ENCODE results near the gene TMEM244. TPM values are rescaled to one million over a fixed set of nuclear protein-coding genes. Genes with fewer than 3 reads are reported as not detected.
"Not testable (repeated sequence)": the region's sequence is repeated elsewhere in the genome, so short reads cannot be mapped to it uniquely, and the experiment has no call there.

Gene TMEM244
- polyA plus RNA-seq, 3 donors, result not detected

GRCh38 chr6:129872586-129872985 is 11.5 kb upstream of the TMEM244 start:
- H3K27ac ChIP-seq (ENCODE audit: low read depth, low read length), result no peak overlapping the region
- WGBS, 3 donors, result 45 to 79% (median 47%) methylated on average over 2 of the region's 2 CpGs

GRCh38 chr6:129871221-129871620 is 10.1 kb upstream of the TMEM244 start:
- WGBS, 3 donors, result 47 to 56% (median 51%) methylated on average over 3 of the region's 3 CpGs

GRCh38 chr6:129867403-129867802 is 6.3 kb upstream of the TMEM244 start:
- no peak overlapping the region for H3K27ac ChIP-seq (ENCODE audit: low read depth, low read length)

More at GRCh38 chr6:129871221-129871620, 10.1 kb upstream of the TMEM244 start:
- no peak overlapping the region for H3K27ac ChIP-seq (ENCODE audit: low read depth, low read length)

GRCh38 chr6:129866688-129867087 is 5.6 kb upstream of the TMEM244 start:
- H3K27ac ChIP-seq (ENCODE audit: low read depth, low read length), result no peak overlapping the region
- 85 to 88% (median 86%) methylated on average over 2 of the region's 2 CpGs for WGBS, 3 donors

GRCh38 chr6:129866256-129866655 is 5.1 kb upstream of the TMEM244 start:
- 53 to 82% (median 66%) methylated on average over 1 of the region's 1 CpG for WGBS, 3 donors
- H3K27ac ChIP-seq (ENCODE audit: low read depth, low read length), result no peak overlapping the region

- WGBS, 3 donors, result 86 to 91% (median 87%) methylated on average over 4 of the region's 4 CpGs
- H3K27ac ChIP-seq (ENCODE audit: low read depth, low read length), result no peak overlapping the region
Observed at GRCh38 chr6:129865013-129865412, 3.9 kb upstream of the TMEM244 start.

- WGBS, 3 donors, result 93 to 96% (median 94%) methylated on average over 6 of the region's 6 CpGs
- no peak overlapping the region for H3K27ac ChIP-seq (ENCODE audit: low read depth, low read length)
Observed at GRCh38 chr6:129863664-129864063, 2.5 kb upstream of the TMEM244 start.

GRCh38 chr6:129859524-129859923 is 1.6 kb downstream of the TMEM244 start:
- 19 to 46% (median 39%) methylated on average over 2 of the region's 2 CpGs for WGBS, 3 donors
- H3K27ac ChIP-seq (ENCODE audit: low read depth, low read length), result no peak overlapping the region

- 64 to 81% (median 69%) methylated on average over 4 of the region's 4 CpGs for WGBS, 3 donors
- H3K27ac ChIP-seq (ENCODE audit: low read depth, low read length), result no peak overlapping the region
Observed at GRCh38 chr6:129857838-129858237, 3.3 kb downstream of the TMEM244 start.

- H3K27ac ChIP-seq (ENCODE audit: low read depth, low read length), result no peak overlapping the region
- WGBS, 3 donors, result 70 to 89% (median 88%) methylated on average over 3 of the region's 3 CpGs
Observed at GRCh38 chr6:129853996-129854711, 7.0 kb downstream of the TMEM244 start.

GRCh38 chr6:129852257-129852858 is 8.8 kb downstream of the TMEM244 start:
- WGBS, 3 donors, result 56 to 66% (median 56%) methylated on average over 5 of the region's 5 CpGs
- no peak overlapping the region for H3K27ac ChIP-seq (ENCODE audit: low read depth, low read length)

GRCh38 chr6:129849456-129849855 is 11.7 kb downstream of the TMEM244 start:
- no peak overlapping the region for H3K27ac ChIP-seq (ENCODE audit: low read depth, low read length)
- WGBS, 3 donors, result 79 to 95% (median 93%) methylated on average over 3 of the region's 3 CpGs

GRCh38 chr6:129846761-129847160 is 14.4 kb downstream of the TMEM244 start:
- no peak overlapping the region for H3K27ac ChIP-seq (ENCODE audit: low read depth, low read length)

- 77 to 94% (median 93%) methylated on average over 2 of the region's 2 CpGs for WGBS, 3 donors
- H3K27ac ChIP-seq (ENCODE audit: low read depth, low read length), result no peak overlapping the region
Observed at GRCh38 chr6:129845696-129846095, 15.4 kb downstream of the TMEM244 start.

- H3K27ac ChIP-seq (ENCODE audit: low read depth, low read length), result no peak overlapping the region
- 63 to 77% (median 77%) methylated on average over 10 of the region's 10 CpGs for WGBS, 3 donors
Observed at GRCh38 chr6:129844118-129844891, 16.8 kb downstream of the TMEM244 start.

- WGBS, 3 donors, result 70 to 74% (median 73%) methylated on average over 5 of the region's 5 CpGs
- no peak overlapping the region for H3K27ac ChIP-seq (ENCODE audit: low read depth, low read length)
Observed at GRCh38 chr6:129843573-129843972, 17.5 kb downstream of the TMEM244 start.

GRCh38 chr6:129842881-129843409 is 18.2 kb downstream of the TMEM244 start:
- no peak overlapping the region for H3K27ac ChIP-seq (ENCODE audit: low read depth, low read length)

GRCh38 chr6:129842137-129842536 is 19.0 kb downstream of the TMEM244 start:
- 72 to 81% (median 73%) methylated on average over 1 of the region's 1 CpG for WGBS, 3 donors
- H3K27ac ChIP-seq (ENCODE audit: low read depth, low read length), result no peak overlapping the region

- not testable (repeated sequence) for H3K27ac ChIP-seq (ENCODE audit: low read depth, low read length)
- WGBS, 3 donors, result 9 to 67% (median 41%) methylated on average over 1 of the region's 1 CpG
Observed at GRCh38 chr6:129839562-129839961, 21.6 kb downstream of the TMEM244 start.
